Limb (tissue), 2 donors: ENCODE results near the gene SETD3.
A peak's percentile ranks its signal among the peaks of the same experiment; 100 is the strongest.

Experiments used
- DNase-seq, 2 donors: peaks; one replicate each; pipeline ENCODE4 v3.0.0-alpha.2; 2016; ENCODE audit errors: extremely low spot score in 2 of 2

The SETD3 gene

GRCh38 chr14:99516871-99517642, 36.4 kb upstream of the SETD3 start:
- peak in 1 of 2 donors; percentile 29 for DNase-seq

DNA sequence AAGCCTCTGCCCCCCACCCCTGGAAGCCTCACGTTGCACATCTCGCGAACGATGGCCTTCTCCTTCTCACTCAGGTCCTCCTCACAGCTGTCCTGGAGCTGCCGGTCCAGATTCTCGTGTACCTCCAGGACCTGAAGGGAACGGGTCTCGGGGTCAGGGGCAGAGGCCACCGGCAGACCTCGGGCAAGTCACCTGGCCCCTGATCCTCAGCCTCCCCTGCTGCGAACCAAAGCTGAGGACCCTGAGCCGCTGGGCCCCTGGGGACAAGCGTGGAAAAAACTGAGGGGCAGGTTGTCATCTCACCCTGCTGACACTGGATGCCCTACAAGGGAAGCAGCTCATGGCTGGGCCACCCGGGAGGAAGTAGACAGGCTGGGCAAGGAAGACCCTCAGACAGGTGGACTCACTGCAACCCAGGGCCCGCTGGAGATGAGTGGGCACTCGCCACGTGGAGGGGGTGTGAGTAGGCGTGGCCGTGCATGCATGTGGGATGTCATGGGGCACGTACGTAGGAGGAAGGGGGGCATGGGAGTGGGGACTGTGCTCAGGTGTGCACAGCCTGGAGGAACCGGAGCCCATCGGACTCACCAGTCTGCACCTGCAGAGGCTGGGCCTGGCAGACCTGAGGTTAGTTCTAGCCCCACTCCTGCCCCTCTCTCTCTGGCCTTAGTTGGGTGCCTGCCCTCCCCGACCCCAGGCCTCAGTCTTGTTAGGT, 35.7 kb upstream of the SETD3 start:
- peak in 1 of 2 donors; percentile 29 for DNase-seq

GRCh38 chr14:99515301-99516155, 34.9 kb upstream of the SETD3 start:
- peak in 1 of 2 donors; percentile 34 for DNase-seq

DNA sequence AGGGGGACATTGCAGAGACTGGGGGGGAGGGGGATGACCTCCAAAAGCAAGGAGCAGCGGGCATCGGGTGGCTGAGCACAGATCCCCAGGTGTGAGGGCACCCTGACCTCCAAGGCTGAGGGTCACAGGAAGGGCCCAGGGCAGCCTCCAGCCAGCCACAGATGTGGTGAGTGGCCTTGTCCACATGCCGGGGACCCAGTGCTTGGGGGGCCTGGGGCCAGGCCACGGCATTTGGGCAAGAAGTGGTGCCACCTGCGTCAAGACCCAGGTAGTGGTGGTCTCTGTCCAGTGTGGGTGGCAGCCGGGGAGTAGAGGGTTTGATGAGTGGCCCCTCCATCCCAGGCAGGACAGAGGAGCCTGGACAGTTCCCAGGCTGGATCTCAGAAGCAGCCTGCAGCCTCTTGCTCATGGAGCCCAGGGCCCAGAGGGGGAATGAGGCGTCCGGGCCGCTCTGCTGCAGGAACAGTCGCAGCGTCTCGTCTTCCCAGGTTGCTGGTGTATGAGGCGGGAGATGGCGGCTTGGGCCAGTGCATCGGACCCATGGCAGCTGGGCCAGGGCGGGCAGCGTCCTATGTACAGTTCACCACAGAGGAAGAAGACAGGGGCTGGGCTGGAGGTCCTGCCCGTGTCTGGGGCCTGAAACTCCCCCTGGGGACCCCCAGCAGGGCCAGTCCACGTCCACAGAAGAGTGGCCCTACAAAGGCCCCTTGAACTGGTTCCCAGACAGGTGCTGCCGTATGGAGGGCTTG, 34.1 kb upstream of the SETD3 start:
- DNase-seq = peak in 1 of 2 donors; percentile 30

GRCh38 chr14:99513946-99514551, 33.4 kb upstream of the SETD3 start:
- no peak for DNase-seq

DNA sequence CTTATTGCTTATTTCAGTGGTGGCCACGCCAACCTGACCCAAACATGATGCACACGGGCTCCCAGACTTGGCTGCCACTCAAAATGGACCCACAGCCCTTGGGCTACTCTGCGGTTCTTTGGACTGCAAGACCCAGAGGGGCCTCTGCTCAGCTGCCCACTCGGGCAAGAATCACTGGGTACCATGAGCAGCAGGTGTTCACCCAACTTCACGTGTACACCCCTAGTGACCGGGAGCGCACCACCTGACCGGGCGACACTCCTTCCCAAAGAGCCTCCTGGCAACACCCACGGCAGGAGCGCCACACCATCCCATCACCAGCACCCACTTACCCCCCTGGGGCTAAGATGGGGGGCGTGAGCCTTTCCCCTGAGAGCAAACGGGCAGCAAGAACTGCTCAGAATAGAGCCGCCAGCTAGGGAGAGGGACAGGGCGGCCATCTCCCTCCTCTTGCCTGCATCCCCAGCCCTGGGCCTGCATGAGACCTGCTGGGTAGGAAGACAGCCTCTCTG, 32.6 kb upstream of the SETD3 start:
- peak in 1 of 2 donors; percentile 26 for DNase-seq

DNA sequence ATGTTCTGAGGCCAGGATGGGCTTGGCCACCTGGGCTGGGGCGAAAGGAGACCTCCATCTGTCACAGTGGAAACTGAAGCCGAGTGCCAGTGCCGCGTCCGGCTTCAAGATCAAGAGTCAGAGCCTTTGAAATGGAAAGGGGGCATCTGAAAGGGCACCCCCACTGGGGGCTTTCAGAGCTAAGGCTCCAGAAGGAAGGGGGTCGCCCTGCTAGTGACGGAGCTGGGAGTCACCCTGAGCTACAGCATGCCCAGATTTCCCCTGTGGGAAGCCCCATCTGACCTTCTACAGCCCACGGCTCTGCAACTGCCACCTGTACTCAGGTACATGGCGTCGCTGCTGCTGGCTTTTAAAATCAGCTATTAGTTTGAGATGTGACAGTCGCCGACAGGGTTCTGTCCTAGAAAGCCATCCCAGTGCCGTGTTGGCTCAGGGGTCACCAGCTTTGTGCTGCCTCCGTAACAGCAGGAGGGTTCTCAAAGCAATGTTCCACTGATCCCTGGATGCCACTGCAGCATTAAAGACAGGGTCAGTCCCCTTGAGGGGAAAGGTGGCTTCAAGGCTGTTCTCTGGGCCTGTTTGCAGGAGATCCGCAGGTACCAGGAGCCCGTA, 32.0 kb upstream of the SETD3 start:
- DNase-seq = no peak

DNA sequence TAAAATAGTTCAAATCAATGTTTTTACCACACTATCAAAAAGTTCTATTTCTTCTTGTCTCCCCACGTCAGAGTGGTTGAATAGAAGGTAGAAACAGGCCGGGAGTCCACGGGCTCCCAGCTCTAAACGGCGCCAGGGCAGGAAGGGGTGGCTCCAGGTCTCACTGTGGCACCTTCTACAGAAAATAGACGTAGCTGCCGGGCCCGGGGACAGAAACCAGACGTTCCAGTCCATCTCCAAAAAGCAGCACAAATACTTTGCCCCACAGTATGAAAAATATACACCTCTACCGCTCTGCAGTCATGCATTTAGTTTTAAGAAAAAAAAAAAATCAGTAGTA, 31.4 kb upstream of the SETD3 start:
- no peak for DNase-seq

DNA sequence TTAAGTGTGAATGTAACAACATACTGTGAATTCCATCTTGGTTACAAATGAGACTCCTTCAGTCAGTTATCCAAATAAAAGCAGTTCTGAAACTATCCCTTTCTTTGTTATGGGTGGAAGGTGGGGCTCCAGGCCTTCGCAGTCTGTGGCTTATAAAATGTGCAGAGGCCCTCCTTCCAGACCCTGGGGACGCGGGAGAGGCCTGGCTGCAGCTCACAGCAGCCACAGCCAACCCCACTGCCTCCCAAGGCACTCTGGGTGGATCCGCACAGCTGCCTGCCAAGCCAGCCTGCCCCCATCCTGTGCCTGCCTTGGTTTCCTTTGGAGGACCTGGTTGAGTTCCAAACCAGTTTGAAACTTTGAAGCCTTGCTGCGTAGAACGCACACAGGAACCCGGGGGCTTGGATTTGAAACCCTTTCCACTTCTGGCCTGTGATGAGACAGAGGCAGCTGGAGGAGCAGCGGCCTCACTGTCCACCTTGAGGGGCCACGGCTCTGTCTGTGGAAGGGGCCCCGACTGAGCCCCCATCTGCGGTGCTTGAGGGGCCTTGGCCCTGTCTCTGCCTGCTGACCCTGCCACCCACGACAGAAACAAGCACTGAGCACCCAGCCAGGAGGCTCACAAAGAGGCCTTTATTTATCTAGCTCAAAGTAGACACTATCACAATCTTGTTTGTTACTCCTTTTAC, 30.9 kb upstream of the SETD3 start:
- DNase-seq = peak in 1 of 2 donors; percentile 30

DNA sequence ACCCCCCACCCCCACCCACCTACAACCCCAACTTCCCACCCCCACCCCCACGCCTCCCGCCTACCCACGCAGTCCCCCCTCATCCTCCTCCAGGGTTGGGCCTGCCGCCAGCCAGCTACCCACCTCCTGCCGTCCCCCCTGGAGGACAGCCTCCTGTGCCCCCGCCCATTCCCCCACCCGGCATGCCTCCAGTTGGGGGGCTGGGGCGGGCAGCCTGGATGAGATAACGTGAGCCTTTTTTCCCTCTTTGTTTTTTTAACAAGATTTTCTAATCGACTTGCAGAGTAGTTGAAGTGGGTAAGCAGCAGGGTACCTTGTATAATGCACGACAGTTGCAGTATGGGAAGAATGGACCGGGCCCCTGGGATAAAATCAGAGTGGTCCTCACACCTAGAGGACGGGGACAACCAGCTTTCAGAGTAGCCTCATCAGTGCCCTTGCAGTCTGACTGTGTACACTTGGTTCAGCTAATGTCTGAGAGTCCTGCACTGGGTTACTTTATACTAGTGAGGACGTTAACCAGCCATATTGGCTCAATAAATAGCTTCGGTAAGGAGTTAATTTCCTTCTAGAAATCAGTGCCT, 30.0 kb upstream of the SETD3 start:
- no peak for DNase-seq

- DNase-seq = no peak
Measured at GRCh38 chr14:99509871-99510555, 29.4 kb upstream of the SETD3 start.

GRCh38 chr14:99508896-99509629, 28.4 kb upstream of the SETD3 start:
- no peak for DNase-seq

GRCh38 chr14:99507860-99508640, 27.4 kb upstream of the SETD3 start:
- no peak for DNase-seq

- no peak for DNase-seq
Measured at GRCh38 chr14:99506276-99506675, 25.6 kb upstream of the SETD3 start.

DNA sequence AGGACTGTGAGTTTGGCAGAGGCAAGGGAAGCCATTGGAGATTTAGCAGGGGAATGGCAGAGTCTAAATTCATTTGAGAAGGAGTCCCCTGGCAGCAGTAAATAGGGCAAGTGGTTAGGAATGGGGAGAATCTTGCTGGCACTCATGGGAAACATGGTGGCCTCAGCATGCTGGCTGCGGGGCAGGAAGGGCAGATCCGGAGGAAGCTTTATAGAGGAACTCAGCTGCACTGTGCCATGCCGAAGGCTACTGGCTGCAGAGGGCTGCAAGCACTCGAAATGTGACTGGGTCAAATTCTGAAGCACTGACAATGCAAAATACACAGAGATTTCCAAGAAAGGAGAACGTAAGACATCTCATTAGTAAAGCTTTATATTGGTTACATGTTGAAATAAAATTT, 24.4 kb upstream of the SETD3 start:
- DNase-seq = no peak

- no peak for DNase-seq
Measured at GRCh38 chr14:99503848-99504453, 23.3 kb upstream of the SETD3 start.

- no peak for DNase-seq
Measured at GRCh38 chr14:99502989-99503421, 22.3 kb upstream of the SETD3 start.
